ENCODE measurements around the gene HDAC4. TPM values are rescaled to one million over a fixed set of nuclear protein-coding genes. Genes with fewer than 3 reads are reported as not detected.

Gene HDAC4
- total RNA-seq, 1 experiment from 2014 or later, result 32.0 TPM

GRCh38 chr2:239107936-239108335 is 292.9 kb downstream of the HDAC4 start:
- no peaks in the 10 kb centered on the region for H4K20me1 ChIP-seq (ENCODE audit: control insufficient read depth, insufficient read depth, insufficient read length)
- WGBS (ENCODE audit: extremely low coverage, insufficient read length, low lambda C conversion rate), result no CpG with 5 or more reads among the region's 26 CpGs
- H4K91ac ChIP-seq (ENCODE audit: insufficient read length, low read depth, low read length), result no peak overlapping the region
- no peaks in the 10 kb centered on the region for H3K79me2 ChIP-seq (ENCODE audit: insufficient read depth, low read length)
- Mint-ChIP-seq H3K27ac (0 out of 7 replicates have a peak overlapping the region, but pooled peaks of 1 of the 3 experiments have one; percentile 18), H3K4me3 (no peak overlapping the region), H3K27me3 (ENCODE audit: low read depth) (no peaks in the 10 kb centered on the region), H3K36me3 (ENCODE audit: insufficient read depth in 1 of 3, low read depth in 3 of 3) (peaks cover 3 to 21% (median 13%) of the 10 kb centered on the region in 3 experiments), H3K9me3 (no peaks in the 10 kb centered on the region), H3K4me1 (no peaks in the 10 kb centered on the region)
- H3K4me1 ChIP-seq (ENCODE audit: insufficient read depth, low read length), result no peaks in the 10 kb centered on the region
- no peaks in the 10 kb centered on the region for H3K27me3 ChIP-seq (ENCODE audit: insufficient read depth, low read length)
- no peak overlapping the region for H2BK12ac ChIP-seq (ENCODE audit: insufficient read length, low read depth, low read length)
- H3K18ac ChIP-seq (ENCODE audit: insufficient read length, low read depth, low read length), result no peak overlapping the region
- H3K9ac ChIP-seq (ENCODE audit: extremely low read depth, insufficient read length, low read length), result no peak overlapping the region
- H2BK120ac ChIP-seq (ENCODE audit: low read depth, low read length, poor library complexity, severe bottlenecking), result no peak overlapping the region
- H4K8ac ChIP-seq (replicated peaks; ENCODE audit: insufficient read length, low read depth, low read length), result no peak overlapping the region
- H3K23ac ChIP-seq (ENCODE audit: insufficient read length, low read depth, low read length), result no peak overlapping the region
- no peak overlapping the region for H2BK15ac ChIP-seq (ENCODE audit: low read depth, low read length)
- H3T11ph ChIP-seq (ENCODE audit: low read length), result no peak overlapping the region
- H2AK5ac ChIP-seq (ENCODE audit: insufficient read length, low read length), result no peak overlapping the region
- H3K79me1 ChIP-seq (ENCODE audit: insufficient read depth, low read depth, low read length, poor library complexity, severe bottlenecking), result no peaks in the 10 kb centered on the region
- H3K4me2 ChIP-seq (ENCODE audit: insufficient read depth, insufficient read length, low read length), result no peak overlapping the region
- H2BK5ac ChIP-seq (ENCODE audit: insufficient read length, low read length), result no peak overlapping the region
- DNase-seq, result no peak
- no peak overlapping the region for H3K27ac ChIP-seq (ENCODE audit: insufficient read length, low read depth, low read length)
- no peak overlapping the region for H3K4ac ChIP-seq (ENCODE audit: low read depth, low read length)
- H3K56ac ChIP-seq (ENCODE audit: insufficient read length, low read depth, low read length), result no peak overlapping the region
- H3K9me3 ChIP-seq (ENCODE audit: control insufficient read depth, low read depth, low read length), result no peaks in the 10 kb centered on the region
- no peak for TF ChIP-seq CTCF (conservative IDR thresholded peaks at IDR 0.05)
- no peak overlapping the region for H4K5ac ChIP-seq (ENCODE audit: insufficient read length, low read depth, low read length)
- no peak overlapping the region for H2BK20ac ChIP-seq (ENCODE audit: low read depth, low read length, poor library complexity, severe bottlenecking)
- no peak overlapping the region for H2AFZ ChIP-seq (ENCODE audit: low read length)
- no peak overlapping the region for H3K14ac ChIP-seq (ENCODE audit: insufficient read depth, low read length)
- no peaks in the 10 kb centered on the region for H3K23me2 ChIP-seq (ENCODE audit: insufficient read length, low read depth, low read length, poor library complexity, severe bottlenecking)
